HCEC 1CT (cell line): ENCODE results near the gene IGLL5.
"Not testable (repeated sequence)": the region's sequence is repeated elsewhere in the genome, so short reads cannot be mapped to it uniquely, and the experiment has no call there.

Experiments used
- DNase-seq: peaks from one replicate; pipeline ENCODE4 v3.0.0-alpha.2; 2017

Gene IGLL5

GRCh38 chr22:22902247-22903001 is 14.8 kb downstream of the IGLL5 start:
- no peak for DNase-seq

- no peak for DNase-seq
Observed at GRCh38 chr22:22903355-22903777, 15.8 kb downstream of the IGLL5 start.

GRCh38 chr22:22903781-22904192 is 16.2 kb downstream of the IGLL5 start:
- DNase-seq, result not testable (repeated sequence)

- DNase-seq, result not testable (repeated sequence)
Observed at GRCh38 chr22:22904736-22905135, 17.1 kb downstream of the IGLL5 start.

GRCh38 chr22:22906391-22906790 is 18.8 kb downstream of the IGLL5 start:
- not testable (repeated sequence) for DNase-seq

- no peak for DNase-seq
Observed at GRCh38 chr22:22906907-22907550, 19.4 kb downstream of the IGLL5 start.

- no peak for DNase-seq
Observed at GRCh38 chr22:22907551-22908494, 20.2 kb downstream of the IGLL5 start.

GRCh38 chr22:22908495-22908861 is 20.9 kb downstream of the IGLL5 start:
- DNase-seq, result no peak

GRCh38 chr22:22908941-22909604 is 21.5 kb downstream of the IGLL5 start:
- DNase-seq, result no peak

GRCh38 chr22:22909605-22910271 is 22.1 kb downstream of the IGLL5 start:
- DNase-seq, result no peak

GRCh38 chr22:22910272-22911240 is 22.9 kb downstream of the IGLL5 start:
- no peak for DNase-seq

GRCh38 chr22:22911327-22912134 is 23.9 kb downstream of the IGLL5 start:
- no peak for DNase-seq

GRCh38 chr22:22912135-22912987 is 24.7 kb downstream of the IGLL5 start:
- DNase-seq, result no peak

GRCh38 chr22:22912988-22913253 is 25.3 kb downstream of the IGLL5 start:
- DNase-seq, result no peak

GRCh38 chr22:22913989-22914388 is 26.4 kb downstream of the IGLL5 start:
- no peak for DNase-seq

- no peak for DNase-seq
Observed at GRCh38 chr22:22914726-22915669, 27.4 kb downstream of the IGLL5 start.

GRCh38 chr22:22915670-22916035 is 28.0 kb downstream of the IGLL5 start:
- DNase-seq, result no peak
